ENCODE data around the gene GNG3.
"Not testable (repeated sequence)": the region's sequence is repeated elsewhere in the genome, so short reads cannot be mapped to it uniquely, and the experiment has no call there.

Gene GNG3

DNA sequence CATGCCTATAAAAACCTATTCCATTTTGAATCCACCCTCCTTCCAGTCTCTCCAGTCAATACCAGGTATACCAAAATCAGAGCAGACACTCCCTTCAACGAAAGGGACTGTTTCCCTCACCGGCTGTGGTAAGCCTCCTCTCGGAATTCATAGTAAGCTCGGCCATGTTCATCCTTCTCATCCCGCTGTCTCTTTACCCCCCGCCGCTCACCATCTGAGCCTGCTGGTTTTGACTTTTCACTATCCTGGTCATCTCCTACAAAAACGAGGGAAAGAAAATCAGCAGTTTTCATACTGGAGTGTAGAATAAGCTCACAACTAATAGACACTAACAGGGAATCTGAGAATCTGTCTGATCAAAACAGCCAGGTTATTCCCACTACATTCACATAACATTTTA is 16.7 kb downstream of the GNG3 start:
- DNase-seq, result no peak

DNA sequence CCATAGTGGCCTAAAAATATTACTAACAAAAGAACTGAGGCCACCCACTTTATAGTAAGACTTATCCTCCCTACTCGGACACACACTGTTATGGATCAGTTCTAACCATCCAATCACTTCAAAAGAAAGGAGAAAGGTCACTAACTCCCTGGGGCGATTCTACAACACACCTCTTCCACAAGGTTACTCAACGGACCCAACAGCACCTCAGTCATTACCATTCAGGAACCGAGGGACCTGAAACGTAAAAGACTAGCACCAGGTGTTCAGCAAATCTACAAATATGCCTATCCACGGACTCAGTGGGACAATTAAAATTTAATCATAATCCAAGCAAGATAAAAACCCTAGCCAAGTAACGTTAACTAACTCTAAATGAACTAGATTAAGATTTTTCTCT is 18.2 kb downstream of the GNG3 start:
- no peak for DNase-seq

DNA sequence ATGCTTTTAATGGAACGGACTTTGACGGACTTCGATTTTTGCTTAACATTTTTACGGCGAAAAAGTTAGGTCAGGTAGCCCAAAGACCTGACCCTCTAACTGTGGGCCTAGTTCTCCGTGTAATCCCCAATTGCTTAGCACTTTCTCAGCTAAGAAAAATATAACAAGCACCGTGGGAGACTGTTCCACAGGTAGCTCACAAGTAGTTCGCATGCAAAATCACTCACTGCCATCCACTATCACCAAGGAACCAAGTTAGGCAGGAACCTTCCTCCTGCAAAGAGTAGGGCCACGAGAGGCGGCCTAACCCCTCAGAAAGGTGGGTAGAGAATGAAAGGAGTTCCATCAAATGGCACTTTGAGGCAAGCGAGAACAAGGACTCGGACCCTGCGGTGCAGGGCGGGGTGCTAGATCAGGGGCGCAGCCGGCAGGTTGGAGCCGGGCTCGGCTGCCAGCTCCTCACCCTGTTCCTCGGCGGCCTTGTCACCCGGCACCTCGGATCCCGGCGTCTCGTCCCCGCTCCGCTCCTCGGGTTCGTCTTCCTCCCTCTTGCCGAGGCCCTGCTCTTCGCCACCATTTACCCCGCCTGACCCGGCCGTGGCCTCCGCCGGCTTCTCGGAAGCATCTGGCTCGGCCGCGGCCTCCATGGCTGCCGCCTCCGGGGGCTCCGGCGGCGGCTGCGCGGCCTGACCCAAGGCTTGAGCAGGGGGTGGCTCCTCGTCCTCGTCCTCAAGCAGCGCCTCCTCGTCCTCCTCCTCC is 18.9 kb downstream of the GNG3 start:
- no peak for DNase-seq

DNA sequence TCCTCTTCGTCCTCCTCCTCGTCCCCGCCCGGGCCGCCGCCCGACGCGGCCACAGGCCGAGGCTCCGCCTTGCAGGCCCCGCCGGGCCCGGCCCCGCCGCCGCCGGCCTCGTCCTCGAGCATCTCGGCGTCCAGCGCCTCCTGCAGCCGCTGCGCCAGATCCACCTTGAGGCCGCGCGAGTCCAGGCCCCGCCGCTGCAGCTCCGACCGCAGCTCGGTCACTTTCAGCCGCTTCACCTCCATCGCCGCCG is 19.4 kb downstream of the GNG3 start:
- no peak for DNase-seq

DNA sequence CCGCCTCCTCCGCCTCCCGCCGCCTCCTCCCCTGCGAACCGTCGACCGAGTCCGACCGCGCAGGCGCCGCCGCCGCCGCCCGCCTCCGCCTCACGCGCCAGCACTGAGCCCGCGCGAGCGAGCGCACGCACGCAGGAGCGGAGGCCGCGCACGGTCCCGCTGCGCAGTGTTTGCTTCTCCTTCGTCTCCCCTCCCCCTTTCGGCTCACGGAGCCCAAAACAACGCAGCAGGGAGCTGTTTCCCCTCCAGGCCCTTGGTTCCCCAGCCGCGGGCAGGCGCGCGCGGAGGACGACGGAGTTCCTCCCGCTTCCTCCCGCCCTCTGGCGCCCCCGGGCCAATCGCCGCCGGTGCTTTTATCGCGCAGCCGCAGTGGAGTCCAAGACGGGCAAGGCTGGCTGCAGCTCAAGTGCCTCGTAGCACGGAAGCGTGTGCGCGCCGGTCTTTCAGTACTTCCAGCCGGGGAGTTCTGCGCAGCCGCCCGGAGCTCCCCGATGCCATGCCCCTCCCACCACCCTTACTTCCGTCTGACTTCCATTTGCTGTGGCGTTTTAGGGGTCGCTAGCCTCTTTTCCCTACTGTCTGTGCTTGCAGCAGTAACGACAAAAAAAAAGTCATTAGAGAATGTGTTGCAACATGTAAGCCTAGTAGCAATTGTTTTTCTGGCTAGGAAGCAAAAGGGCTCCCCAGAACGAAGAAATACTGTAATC is 19.8 kb downstream of the GNG3 start, which contains the start of gene HNRNPUL2:
TSS of gene HNRNPUL2 (minus strand) at position 293 of the 707 bp plus-strand sequence. CDS start 301 bp downstream, outside the sequence.
- peak; percentile 94 for DNase-seq

DNA sequence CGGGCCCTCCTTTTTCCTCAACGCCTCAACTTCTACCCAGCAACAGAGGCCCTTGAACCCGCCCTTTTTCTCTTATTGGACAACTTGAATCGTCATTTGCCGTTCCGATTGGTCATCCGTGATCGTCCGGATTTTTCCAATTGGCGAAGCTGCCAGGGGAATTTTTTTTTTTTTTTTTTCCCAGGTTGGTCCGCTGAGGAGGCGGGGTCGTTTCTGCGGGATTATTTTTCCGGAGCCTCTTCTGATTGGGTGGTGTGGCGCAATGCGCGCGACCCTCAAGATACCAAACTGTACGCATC is 20.3 kb downstream of the GNG3 start:
- peak; percentile 85 for DNase-seq

DNA sequence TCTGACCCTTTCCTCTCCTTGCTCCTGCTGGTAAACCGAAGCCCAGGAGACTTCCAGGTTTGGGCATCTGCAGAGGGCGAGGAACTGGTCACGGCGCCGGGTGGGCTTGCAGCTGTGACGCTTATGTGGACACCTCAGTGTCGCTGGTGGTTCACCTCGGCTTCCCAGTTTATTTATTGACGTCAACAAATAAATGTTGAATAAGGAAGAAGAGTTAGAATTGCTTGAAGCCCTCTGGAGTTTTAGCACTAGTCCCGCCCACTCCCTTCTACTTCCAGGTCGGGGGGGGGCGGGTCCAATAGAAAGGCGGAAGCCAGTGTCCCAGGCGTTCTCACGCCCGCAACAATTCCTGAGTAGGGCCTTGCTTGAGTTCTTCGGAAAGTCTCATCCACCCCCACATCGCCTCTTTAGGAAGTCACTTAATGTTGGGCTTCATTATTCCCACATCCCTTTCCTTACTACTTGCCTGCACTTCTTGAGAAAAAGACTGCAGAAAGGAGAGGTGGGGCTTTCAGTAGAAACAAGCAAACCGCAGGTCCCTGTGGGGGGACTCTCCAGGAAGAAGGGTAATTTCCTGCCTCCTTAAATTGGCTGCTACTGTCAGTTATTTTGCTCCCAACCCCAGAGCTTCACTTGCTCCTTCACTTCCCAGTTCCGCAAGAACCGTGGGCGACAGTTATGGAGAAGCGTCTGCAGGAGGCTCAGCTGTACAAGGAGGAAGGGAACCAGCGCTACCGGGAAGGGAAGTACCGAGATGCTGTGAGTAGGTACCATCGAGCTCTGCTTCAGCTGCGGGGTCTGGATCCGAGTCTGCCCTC is 20.9 kb downstream of the GNG3 start, which contains the start of gene TTC9C:
TSS of gene TTC9C (plus strand) at position 316 of the 818 bp plus-strand sequence. CDS start at position 679, 363 bp downstream.
- DNase-seq, result peak; percentile 59

DNA sequence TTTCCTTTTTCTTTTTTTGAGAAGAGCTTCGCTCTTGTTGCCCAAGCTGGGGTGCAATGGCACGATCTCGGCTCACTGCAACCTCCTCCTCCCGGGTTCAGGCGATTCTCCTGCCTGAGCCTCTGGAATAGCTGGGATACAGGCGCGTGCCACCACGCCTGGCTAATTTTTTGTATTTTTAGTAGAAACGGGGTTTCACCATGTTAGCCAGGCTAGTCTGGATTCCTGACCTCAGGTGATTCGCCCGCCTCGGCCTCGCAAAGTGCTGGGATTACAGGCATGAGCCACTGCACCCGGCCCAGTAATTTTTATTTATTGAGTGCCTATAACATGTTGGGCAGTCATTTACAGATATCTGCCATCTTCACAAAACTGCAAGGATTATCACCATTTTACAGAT is 22.6 kb downstream of the GNG3 start:
- not testable (repeated sequence) for DNase-seq

DNA sequence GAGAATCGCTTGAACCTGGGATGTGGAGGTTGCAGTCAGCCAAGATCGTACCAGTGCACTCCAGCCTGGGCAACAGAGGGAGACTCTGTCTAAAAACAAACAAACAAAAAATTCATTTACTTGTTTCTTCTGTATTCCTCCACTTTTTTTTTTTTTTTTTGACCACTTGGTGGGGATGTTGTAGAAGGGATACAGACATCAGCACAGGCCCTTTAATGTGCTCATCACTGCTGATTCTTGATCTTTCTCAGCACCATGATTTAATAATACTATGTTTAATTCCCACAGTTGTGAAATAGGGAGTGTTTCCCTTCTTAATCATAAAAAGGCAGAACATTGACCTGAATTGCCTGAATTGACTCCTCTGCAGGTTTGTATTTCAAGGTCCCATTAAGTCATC is 25.4 kb downstream of the GNG3 start:
- no peak for DNase-seq

DNA sequence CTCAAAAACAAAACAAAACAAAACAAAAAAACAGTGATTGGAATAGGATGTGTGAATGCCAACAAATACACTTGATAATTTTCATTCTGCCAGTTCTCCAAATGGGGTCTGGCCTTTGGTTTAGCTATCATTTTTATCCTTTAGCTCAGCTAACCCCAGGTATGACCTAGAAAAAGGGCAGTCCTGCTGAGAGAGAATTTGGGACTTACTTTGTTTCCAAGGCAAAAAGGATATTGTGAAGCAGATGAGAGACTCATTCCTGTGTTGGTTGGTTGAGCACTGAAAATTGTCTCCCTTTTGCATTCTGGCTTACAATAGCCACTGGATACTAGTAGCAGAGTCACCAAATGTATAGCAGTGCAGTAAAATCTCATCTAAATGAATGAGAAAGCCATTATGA is 29.7 kb downstream of the GNG3 start:
- DNase-seq, result no peak

DNA sequence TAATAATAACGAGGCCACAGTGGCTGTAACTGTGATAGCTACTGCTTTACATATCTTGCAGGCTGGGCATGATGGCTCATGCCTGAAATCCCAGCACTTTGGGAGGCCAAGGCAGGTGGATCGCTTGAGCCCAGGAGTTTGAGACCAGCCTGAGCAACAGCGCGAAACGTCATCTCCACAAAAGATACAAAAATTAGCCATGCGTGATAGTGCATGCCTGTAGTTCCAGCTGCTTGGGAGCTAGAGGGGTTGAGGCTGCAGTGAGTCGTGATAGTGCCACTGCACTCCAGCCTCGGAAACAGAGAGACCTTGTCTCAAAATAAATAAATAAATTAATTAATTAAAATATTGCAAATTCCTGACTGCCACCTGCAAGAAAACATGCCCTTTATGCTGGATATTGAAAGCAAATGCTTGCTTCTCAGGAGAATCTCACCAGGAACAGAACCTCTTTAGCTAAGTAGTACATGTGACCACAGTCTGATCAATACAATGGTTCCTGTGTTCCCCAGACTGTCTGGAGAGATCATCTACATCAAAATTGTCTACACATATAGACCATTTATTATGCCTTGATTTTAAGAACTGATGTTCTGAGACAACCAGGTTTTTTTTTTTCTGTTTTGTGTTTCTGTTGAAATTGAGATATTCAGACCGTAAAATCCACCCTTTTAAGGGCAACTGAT is 40.1 kb downstream of the GNG3 start:
- DNase-seq, result no peak

DNA sequence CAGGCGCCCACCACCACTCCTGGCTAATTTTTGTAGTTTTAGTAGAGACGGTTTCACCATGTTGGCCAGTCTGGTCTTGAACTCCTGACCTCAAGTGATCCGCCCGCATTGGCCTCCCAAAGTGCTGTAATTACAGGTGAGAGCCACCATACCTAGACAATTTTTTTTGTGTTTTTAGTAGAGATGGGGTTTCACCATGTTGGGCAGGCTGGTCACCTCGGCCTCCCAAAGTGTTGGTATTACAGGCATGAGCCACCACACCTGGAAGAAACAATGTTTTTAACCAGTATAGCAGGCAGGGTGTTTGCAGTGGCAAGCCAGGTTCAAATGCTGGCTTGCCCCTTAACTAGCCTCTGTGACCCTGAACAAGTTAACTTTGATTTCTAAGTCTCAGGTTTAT is 42.5 kb downstream of the GNG3 start:
- not testable (repeated sequence) for DNase-seq

DNA sequence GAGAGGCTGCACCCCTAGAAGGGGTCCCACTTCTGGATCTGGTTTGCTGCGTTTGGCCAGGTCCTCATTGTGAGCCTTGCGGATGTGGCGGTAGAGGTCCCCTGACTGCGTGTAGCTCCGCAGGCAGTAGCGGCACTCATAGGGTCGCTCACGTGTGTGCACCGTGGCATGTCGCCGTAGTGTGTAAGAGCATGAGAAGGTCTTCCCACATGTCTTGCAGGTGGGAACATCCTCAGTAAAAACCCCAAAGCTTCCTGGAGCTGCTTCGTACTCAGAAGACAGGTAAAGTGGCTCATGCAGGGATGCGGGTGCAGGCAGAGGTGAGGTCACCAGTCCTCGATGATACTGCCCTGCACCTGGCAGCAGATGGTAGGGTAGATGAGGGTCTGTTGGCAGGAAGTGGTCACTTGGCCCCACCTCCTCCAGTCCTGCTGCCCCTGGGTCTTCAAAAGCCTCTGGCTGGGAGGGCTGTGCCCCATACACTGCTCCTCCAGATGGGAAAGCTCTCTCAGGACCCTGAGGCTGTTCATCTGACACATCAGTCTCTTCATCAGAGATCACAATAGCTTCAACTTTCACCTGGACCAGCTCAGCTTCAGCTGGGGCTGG is 44.8 kb downstream of the GNG3 start:
- DNase-seq, result no peak

DNA sequence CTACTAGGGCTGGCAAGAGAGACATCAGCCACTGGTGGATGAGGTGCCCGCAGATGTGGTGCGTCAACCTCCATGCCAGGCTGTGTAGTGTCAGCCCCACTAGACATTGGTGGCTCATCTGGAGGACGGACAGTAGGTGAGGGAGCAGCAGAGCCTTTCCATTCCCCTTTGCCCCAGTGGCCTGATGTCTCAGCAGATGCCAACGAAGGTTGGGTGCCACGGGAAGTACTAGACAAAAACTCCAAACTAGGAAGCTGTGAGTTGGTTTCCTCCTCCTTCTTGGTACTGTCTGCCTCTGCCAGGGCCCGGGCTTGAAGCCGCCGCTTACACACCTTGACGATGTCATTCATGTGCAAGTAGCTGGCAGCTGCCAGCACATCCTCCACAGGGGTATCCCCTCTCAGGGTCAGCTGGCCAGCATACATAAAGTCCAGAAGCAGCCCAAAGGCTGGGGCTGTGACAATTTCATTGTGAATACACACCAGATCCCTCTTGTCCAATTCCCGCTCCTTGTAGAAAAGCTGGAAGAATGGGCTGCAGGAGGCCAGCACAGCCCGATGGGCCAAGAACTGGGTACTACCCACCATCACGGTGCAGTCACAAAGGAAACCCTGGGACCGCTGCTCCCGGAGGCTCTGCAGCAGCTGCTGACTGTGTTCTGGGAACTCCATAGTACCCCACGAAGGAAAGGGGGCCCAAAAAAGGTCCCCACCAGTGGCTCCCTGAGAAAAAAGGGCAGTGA is 45.7 kb downstream of the GNG3 start:
- DNase-seq, result no peak

DNA sequence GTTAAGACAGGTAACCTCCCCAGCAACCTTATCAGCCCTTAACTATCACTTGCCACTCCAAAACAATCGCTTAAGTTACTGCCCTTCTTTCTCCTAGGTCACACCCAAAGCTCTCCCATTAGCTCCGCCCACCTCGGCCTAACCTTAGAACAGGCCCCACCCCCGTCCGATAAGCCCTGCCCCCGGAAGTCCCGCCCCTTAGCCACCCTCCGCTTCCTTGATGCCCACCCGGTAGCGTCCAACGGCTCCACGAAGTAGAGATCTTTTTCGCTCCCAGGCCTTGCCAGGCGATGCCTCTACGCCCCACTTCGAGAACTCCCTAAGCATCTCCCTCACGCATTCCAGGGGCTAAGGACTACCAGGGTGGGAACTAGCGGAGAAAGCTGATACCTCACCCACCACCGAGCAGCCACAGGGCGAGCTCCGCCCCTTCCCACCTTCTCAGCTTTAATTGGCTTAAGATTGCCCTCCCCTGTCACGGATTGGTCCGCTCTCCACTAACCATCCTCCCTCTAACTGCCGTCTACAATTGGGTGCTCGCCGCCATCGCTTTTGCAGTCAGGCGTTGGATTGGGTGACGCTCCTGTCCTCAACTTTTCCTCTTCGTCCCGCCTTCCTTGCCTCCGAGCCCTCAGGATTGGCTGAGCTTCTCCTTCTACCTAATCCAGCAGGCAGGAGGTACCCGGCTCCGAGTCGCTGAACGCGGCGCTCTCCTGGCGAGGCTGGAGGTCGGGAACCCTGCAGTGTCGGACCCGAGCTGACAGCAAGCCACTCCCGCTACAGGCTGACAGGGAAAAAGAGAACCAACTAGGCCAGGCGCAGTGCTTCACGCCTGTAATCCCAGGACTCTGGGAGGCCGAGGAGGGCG is 46.5 kb downstream of the GNG3 start, which contains the start of gene ZBTB3:
TSS of gene ZBTB3 (minus strand) at position 425 of the 868 bp plus-strand sequence. CDS start 496 bp downstream, outside the sequence.
- peak; percentile 99 for DNase-seq

DNA sequence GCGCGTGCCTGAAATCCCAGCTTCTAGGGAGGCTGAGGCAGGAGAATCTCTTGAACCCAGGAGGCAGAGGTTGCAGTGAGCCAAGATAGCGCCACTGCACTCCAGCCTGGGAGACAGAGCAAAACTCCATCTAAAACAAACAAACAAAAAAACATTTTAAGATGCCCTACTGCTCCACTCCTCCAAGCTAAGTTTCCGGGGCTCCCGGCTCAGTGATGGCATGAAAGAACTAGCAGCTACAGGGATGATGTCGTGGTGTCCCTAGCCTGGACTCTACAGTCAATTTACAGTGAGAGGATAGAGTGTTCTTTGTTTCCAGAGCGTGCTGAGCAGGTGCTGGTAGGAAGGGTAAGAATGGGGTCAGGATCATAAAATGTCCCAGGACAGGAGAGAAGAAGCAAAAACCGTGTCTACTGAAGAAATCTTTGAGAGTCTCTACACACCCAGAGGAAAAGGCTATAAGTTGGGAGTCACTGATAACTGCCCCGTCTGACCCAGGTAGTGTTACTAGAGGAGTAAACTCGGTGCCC is 47.7 kb downstream of the GNG3 start:
- no peak for DNase-seq

DNA sequence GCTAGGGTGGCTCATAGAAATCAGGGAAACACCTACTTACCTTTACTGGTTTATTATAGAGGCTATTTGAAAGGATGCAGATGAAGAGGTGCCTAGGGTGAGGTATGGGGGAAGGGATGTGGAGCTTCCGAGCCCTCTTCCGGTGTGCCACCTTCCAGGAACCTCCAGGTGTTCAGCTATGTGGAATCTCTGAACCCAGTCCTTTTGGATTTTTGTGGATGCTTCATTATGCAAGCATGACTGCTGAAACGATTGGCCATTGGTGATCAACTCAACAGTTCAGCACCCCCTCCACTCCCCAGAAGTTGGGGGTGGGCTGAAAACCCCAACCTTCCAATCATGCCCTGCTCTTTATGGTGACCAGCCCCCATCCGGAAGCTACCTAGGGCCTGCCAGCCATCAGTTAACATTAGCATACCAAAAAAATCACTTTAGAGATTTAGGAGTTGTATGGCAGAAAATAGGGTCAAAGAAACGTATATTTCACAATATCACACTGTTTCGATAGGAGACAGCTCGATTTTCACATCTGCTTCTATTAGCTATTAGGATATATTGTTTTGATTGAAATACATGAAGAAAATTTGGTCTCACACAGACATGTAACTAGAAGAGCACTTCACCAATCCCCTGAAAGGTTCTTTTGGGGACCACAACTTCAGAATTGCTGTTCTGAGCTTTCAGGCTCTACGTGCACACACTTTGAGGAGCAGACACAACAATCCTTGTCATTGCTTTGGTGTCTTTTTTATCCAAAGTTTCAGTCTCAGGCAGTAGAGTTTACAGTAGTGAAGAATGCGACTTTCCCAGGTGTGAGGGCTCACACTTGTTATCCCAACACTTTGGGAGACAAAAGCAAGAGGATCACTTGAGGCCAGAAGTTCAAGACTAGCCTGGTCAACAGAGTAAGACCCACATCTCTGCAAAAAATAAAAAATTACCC is 50.6 kb downstream of the GNG3 start:
- no peak for DNase-seq

Data from NCI-H2081 treated with DMSO at 0.1 percent for 48 hours (cell line).